GM23338 (cell line): ENCODE results near the gene DTNB. TPM values are rescaled to one million over a fixed set of nuclear protein-coding genes. Genes with fewer than 3 reads are reported as not detected.

Source experiments
- ATAC-seq: fragments of 200-7000 bp; cut with Tn5 transposase; 3 replicates; pipeline ENCODE4 v1.9.1; 2020
- DNase-seq: peaks from one replicate; pipeline ENCODE4 v3.0.0-alpha.2; 2015; ENCODE audit warnings: low spot score
- H2AFZ ChIP-seq: fragments of 200-600 bp; sonication (generic); 2 replicates; pipeline ENCODE4 v1.8.0; 2016; ENCODE audit warnings: antibody characterized with exemption, mild to moderate bottlenecking, moderate library complexity
- H3F3A ChIP-seq: fragments of 200-600 bp; sonication (generic); replicated peaks from 2 replicates; pipeline ENCODE4 v1.8.0; 2017; ENCODE audit warnings: antibody characterized with exemption, mixed run types, low read depth
- H3K27ac ChIP-seq: fragments of 200-600 bp; sonication (generic); 2 replicates; pipeline ENCODE4 v1.6.1; 2016; ENCODE audit warnings: low read depth
- H3K27me3 ChIP-seq: fragments of 200-600 bp; sonication (generic); 2 replicates; pipeline ENCODE4 v1.8.0; 2016; ENCODE audit warnings: mild to moderate bottlenecking, mixed run types, moderate library complexity; ENCODE audit not compliant: insufficient read depth
- H3K36me3 ChIP-seq: fragments of 200-600 bp; sonication (generic); 2 replicates; pipeline ENCODE4 v1.8.0; 2016; ENCODE audit warnings: mild to moderate bottlenecking; ENCODE audit not compliant: insufficient read depth
- H3K4me1 ChIP-seq: fragments of 200-600 bp; sonication (generic); 2 replicates; pipeline ENCODE4 v1.8.0; 2016; ENCODE audit warnings: mild to moderate bottlenecking, moderate library complexity; ENCODE audit not compliant: insufficient read depth
- H3K4me2 ChIP-seq: fragments of 200-600 bp; sonication (generic); 2 replicates; pipeline ENCODE4 v1.7.1; 2017; ENCODE audit warnings: mixed run types
- H3K4me3 ChIP-seq: fragments of 200-600 bp; sonication (generic); 2 replicates; pipeline ENCODE4 v1.6.1; 2016; ENCODE audit warnings: mixed run types
- H3K79me2 ChIP-seq: fragments of 200-600 bp; sonication (generic); replicated peaks from 2 replicates; pipeline ENCODE4 v1.8.0; 2017; ENCODE audit warnings: mild to moderate bottlenecking; ENCODE audit not compliant: insufficient read depth
- H3K9me2 ChIP-seq: fragments of 200-600 bp; sonication (generic); 2 replicates; pipeline ENCODE4 v1.8.0; 2017; ENCODE audit not compliant: insufficient read depth
- H4K20me1 ChIP-seq: fragments of 200-600 bp; sonication (generic); replicated peaks from 2 replicates; pipeline ENCODE4 v1.8.0; 2017; ENCODE audit warnings: mild to moderate bottlenecking; ENCODE audit not compliant: insufficient read depth
- H3K27ac Mint-ChIP-seq: 2 replicates; pipeline ENCODE4 v1.8.0; 2020; ENCODE audit warnings: inconsistent platforms, mild to moderate bottlenecking, moderate library complexity, mixed read lengths
- H3K27me3 Mint-ChIP-seq: 3 replicates; pipeline ENCODE4 v1.8.0; 2022; ENCODE audit warnings: low read depth, mild to moderate bottlenecking, moderate library complexity, mixed read lengths, inconsistent platforms; ENCODE audit not compliant: insufficient read depth, poor library complexity
- H3K36me3 Mint-ChIP-seq: 3 replicates; pipeline ENCODE4 v1.8.0; 2021; ENCODE audit warnings: low read depth, mild to moderate bottlenecking, inconsistent platforms, moderate library complexity, mixed read lengths
- H3K4me1 Mint-ChIP-seq: 3 replicates; pipeline ENCODE4 v1.8.0; 2020; ENCODE audit warnings: mild to moderate bottlenecking, inconsistent platforms, mixed read lengths
- H3K4me3 Mint-ChIP-seq: 3 replicates; pipeline ENCODE4 v1.8.0; 2021; ENCODE audit warnings: moderate library complexity, mild to moderate bottlenecking, inconsistent platforms, mixed read lengths
- H3K9me3 Mint-ChIP-seq: 3 replicates; pipeline ENCODE4 v1.8.0; 2020; ENCODE audit warnings: moderate library complexity, mild to moderate bottlenecking, inconsistent platforms, mixed read lengths
- CREB1 ChIP-seq: fragments of 250-450 bp; sonication (Bioruptor Pico); IDR thresholded peaks from 2 replicates; pipeline ENCODE4 v1.5.0; 2020; ENCODE audit warnings: low read depth, mild to moderate bottlenecking, moderate library complexity
- CTCF ChIP-seq, 2 experiments: fragments of 200-600 bp in 1 of 2; sonication (generic) in 1 of 2; conservative IDR thresholded peaks; 2 replicates each; pipeline versions ENCODE4 v1.5.1 to v1.6.1; 2016 to 2017; ENCODE audit warnings: antibody characterized with exemption in 2 of 2, low read depth in 2 of 2, mild to moderate bottlenecking in 2 of 2, moderate library complexity in 1 of 2
- ETS1 ChIP-seq: IDR thresholded peaks from 2 replicates; pipeline ENCODE4 v1.6.1; 2016; ENCODE audit warnings: antibody characterized with exemption
- EZH2 ChIP-seq: fragments of 200-600 bp; sonication (generic); IDR thresholded peaks from one replicate; pipeline ENCODE4 v1.8.0; 2017; ENCODE audit warnings: antibody characterized with exemption, mild to moderate bottlenecking, low read depth; ENCODE audit not compliant: unreplicated experiment
- EZH2phosphoT487 ChIP-seq: fragments of 200-600 bp; sonication (generic); IDR thresholded peaks from one replicate; pipeline ENCODE4 v1.8.1; 2018; ENCODE audit warnings: antibody characterized with exemption; ENCODE audit not compliant: unreplicated experiment
- JUNB ChIP-seq: IDR thresholded peaks from one replicate; pipeline ENCODE4 v1.6.1; 2016; ENCODE audit warnings: antibody characterized with exemption; ENCODE audit not compliant: unreplicated experiment
- NANOG ChIP-seq: IDR thresholded peaks from 2 replicates; pipeline ENCODE4 v1.6.1; 2016; ENCODE audit warnings: antibody characterized with exemption, borderline replicate concordance
- POLR2AphosphoS5 ChIP-seq: IDR thresholded peaks from 2 replicates; pipeline ENCODE4 v1.6.1; 2016; ENCODE audit warnings: antibody characterized with exemption, low read depth
- STAT1 ChIP-seq: IDR thresholded peaks from one replicate; pipeline ENCODE4 v1.6.1; 2016; ENCODE audit warnings: antibody characterized with exemption; ENCODE audit not compliant: unreplicated experiment
- ZNF114 ChIP-seq: fragments of 250-450 bp; sonication (Bioruptor Pico); IDR thresholded peaks from 2 replicates; pipeline ENCODE4 v1.5.0; 2020; ENCODE audit warnings: mild to moderate bottlenecking, moderate library complexity
- ZNF331 ChIP-seq: fragments of 250-450 bp; sonication (Bioruptor Pico); IDR thresholded peaks from 2 replicates; pipeline ENCODE4 v1.5.0; 2020; ENCODE audit warnings: low read depth, mild to moderate bottlenecking, moderate library complexity
- polyA plus RNA-seq: library from polyadenylated mRNA; unstranded; fragments of >200 nt; fragmentation: Nextera tagmentation; extraction: Ambion mirVana; gene quantifications from 2 replicates; pipeline ENCODE4 v1.2.1, GENCODE V29; 2016
- total RNA-seq: library from RNA; depleted of rRNA; stranded (reverse); fragments of >200 nt; shearing (Covaris generic); gene quantifications from 2 replicates; pipeline ENCODE4 v1.2.3, GENCODE V29; 2014
- TF ChIP-seq, protein P1 (sequence below): IDR thresholded peaks from one replicate; pipeline ENCODE4 v1.6.1; 2018; ENCODE audit warnings: antibody characterized with exemption; ENCODE audit not compliant: unreplicated experiment

The DTNB gene
- total and polyA plus RNA-seq, 2 experiments from 2014 or later: 22.1 to 29.4 TPM

- TF ChIP-seq CTCF (conservative IDR thresholded peaks at IDR 0.05; ENCODE audit: low read depth in 2 of 2) (no peak), EZH2phosphoT487 (no peak), ZNF114 (CRISPR knock-in tag) (no peak), ETS1 (no peak), STAT1 (no peak), POLR2AphosphoS5 (no peak), NANOG (no peak), JUNB (no peak), EZH2 (no peak), ZNF331 (no peak)
- TF ChIP-seq, protein P1, sequence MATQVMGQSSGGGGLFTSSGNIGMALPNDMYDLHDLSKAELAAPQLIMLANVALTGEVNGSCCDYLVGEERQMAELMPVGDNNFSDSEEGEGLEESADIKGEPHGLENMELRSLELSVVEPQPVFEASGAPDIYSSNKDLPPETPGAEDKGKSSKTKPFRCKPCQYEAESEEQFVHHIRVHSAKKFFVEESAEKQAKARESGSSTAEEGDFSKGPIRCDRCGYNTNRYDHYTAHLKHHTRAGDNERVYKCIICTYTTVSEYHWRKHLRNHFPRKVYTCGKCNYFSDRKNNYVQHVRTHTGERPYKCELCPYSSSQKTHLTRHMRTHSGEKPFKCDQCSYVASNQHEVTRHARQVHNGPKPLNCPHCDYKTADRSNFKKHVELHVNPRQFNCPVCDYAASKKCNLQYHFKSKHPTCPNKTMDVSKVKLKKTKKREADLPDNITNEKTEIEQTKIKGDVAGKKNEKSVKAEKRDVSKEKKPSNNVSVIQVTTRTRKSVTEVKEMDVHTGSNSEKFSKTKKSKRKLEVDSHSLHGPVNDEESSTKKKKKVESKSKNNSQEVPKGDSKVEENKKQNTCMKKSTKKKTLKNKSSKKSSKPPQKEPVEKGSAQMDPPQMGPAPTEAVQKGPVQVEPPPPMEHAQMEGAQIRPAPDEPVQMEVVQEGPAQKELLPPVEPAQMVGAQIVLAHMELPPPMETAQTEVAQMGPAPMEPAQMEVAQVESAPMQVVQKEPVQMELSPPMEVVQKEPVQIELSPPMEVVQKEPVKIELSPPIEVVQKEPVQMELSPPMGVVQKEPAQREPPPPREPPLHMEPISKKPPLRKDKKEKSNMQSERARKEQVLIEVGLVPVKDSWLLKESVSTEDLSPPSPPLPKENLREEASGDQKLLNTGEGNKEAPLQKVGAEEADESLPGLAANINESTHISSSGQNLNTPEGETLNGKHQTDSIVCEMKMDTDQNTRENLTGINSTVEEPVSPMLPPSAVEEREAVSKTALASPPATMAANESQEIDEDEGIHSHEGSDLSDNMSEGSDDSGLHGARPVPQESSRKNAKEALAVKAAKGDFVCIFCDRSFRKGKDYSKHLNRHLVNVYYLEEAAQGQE: no peak
Measured at GRCh38 chr2:25543939-25544338, 129.4 kb downstream of the DTNB start (continued).

- ATAC-seq (no peak), DNase-seq (no peak)
- peaks cover 2% of the 10 kb centered on the region; the same call in 2 of the 3 replicates for H3K4me1 Mint-ChIP-seq
- no peaks in the 10 kb centered on the region for H3K9me2 ChIP-seq
- no peaks in the 10 kb centered on the region for H3K27me3 ChIP-seq
- H3K27me3 Mint-ChIP-seq: peaks cover 5% of the 10 kb centered on the region
- H3K36me3 Mint-ChIP-seq: peaks cover 11% of the 10 kb centered on the region
- no peaks in the 10 kb centered on the region for H3F3A ChIP-seq
- H4K20me1 ChIP-seq: 0 out of 2 replicates have a peak, but pooled peaks cover 3% of the 10 kb centered on the region
- no peaks in the 10 kb centered on the region for H3K36me3 ChIP-seq
- TF ChIP-seq CREB1 (no peak), ETS1 (no peak), EZH2phosphoT487 (no peak), EZH2 (no peak), ZNF331 (no peak), ZNF114 (CRISPR knock-in tag) (no peak), JUNB (no peak)
- H3K4me1 ChIP-seq: no peaks in the 10 kb centered on the region
- no peak overlapping the region for H3K4me3 ChIP-seq
- no peak overlapping the region for H3K27ac Mint-ChIP-seq
- no peak overlapping the region for H3K4me2 ChIP-seq
- no peak overlapping the region for H2AFZ ChIP-seq
- H3K4me3 Mint-ChIP-seq: no peak overlapping the region
- no peaks in the 10 kb centered on the region for H3K79me2 ChIP-seq
- H3K9me3 Mint-ChIP-seq: peaks cover 13% of the 10 kb centered on the region
- no peak overlapping the region for H3K27ac ChIP-seq
Measured at GRCh38 chr2:25541378-25541777, 132.0 kb downstream of the DTNB start.
